GM12878 (cell line): Measurements from ENCODE around the gene SLC13A3. TPM values are rescaled to one million over a fixed set of nuclear protein-coding genes. Genes with fewer than 3 reads are reported as not detected.

Source experiments
- MEF2A ChIP-seq: IDR thresholded peaks from 2 replicates; pipeline ENCODE4 v1.6.1; 2011; ENCODE audit warnings: low read depth, mild to moderate bottlenecking, low read length, moderate library complexity; ENCODE audit not compliant: insufficient read depth
- RB1 ChIP-seq: fragments of 450-650 bp; formaldehyde crosslinking; IDR thresholded peaks from 2 replicates; pipeline ENCODE4 v1.6.1; 2017; ENCODE audit warnings: mild to moderate bottlenecking, borderline replicate concordance
- SUZ12 ChIP-seq: fragments of 200-600 bp; sonication (generic); IDR thresholded peaks from one replicate; pipeline ENCODE4 v1.6.1; 2018; ENCODE audit warnings: antibody characterized with exemption, mild to moderate bottlenecking; ENCODE audit not compliant: unreplicated experiment
- polyA plus RNA-seq, 11 experiments: library from polyadenylated mRNA; depleted of rRNA in 4 of 11; unstranded in 6 of 11; stranded (reverse) in 5 of 11; fragments of >200 nt; fragmentation: Nextera tagmentation in 4 of 11; fragmentation: Illumina TruSeq in 1 of 11; extraction: Ambion mirVana in 4 of 11; extraction: Trizol in 1 of 11; gene quantifications; 1 replicate in 1 of 11; 2 replicates in 10 of 11; pipeline versions ENCODE4 v1.2.1 to v1.2.3, GENCODE V29; 2011 to 2016; ENCODE audit warnings: inconsistent platforms in 2 of 11, missing spikeins in 2 of 11, low read depth in 1 of 11
- total RNA-seq, 4 experiments: library from RNA; depleted of rRNA in 3 of 4; stranded (reverse); fragments of >200 nt in 3 of 4; fragmentation: Illumina TruSeq in 1 of 4; extraction: Trizol in 1 of 4; gene quantifications; 2 replicates each; pipeline versions ENCODE4 v1.2.1 to v1.2.3, GENCODE V29; 2013 to 2021
- TF ChIP-seq, protein P1 (sequence below): fragments of 150-350 bp; IDR thresholded peaks from 2 replicates; pipeline ENCODE4 v1.6.1; 2016; ENCODE audit warnings: low read depth, low read length
- TF ChIP-seq, protein P2 (sequence below): IDR thresholded peaks from 2 replicates; pipeline ENCODE4 v1.6.1; 2011; ENCODE audit warnings: low read depth, low read length, improper control_type of control experiment, borderline replicate concordance
- TF ChIP-seq, protein P3 (sequence below): IDR thresholded peaks from 2 replicates; pipeline ENCODE4 v1.6.1; 2012; ENCODE audit warnings: improper control_type of control experiment, low read depth, low read length; ENCODE audit not compliant: insufficient replicate concordance

SLC13A3 gene
- total and polyA plus RNA-seq, 10 of the 15 experiments (the other 5 are each of a cell fraction or from before 2014, with no cell fraction given), result 0.03 to 0.76 (median 0.07) TPM; not detected in 4

DNA sequence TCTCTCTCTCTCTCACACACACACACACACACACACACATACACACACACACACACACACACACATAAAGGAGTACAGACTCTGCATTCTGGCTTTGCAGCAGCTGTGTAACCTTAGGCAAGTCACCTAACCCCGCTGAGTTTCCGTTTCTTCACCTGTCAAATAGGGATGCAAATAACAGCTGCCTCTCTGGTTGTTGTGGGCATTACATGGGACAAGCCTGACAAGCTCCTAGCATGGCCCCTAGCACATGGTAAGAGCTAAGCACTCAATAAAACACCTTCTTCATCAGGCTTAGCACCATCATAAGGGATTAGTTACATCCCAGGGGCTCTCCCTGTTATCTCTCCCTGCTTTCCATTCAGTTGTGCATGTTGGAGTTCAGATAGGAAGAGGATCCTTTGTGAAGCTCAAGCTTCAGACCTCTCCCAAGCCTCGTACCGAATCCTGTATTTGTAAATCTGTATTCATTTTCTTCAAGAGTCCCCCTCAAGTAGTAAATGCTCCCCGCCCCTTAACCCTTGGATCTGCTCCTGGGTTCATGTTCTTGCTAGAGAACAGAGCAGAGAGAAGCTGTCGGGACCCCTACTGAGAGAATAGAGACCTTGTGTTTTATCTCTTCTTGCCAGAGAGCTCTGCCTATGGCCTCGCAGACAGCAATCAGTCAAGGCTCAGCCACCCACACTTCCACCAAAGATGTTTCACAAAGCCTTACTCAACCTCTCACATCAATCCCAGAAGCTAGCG, 2.2 kb downstream of the SLC13A3 start (continued):
- TF ChIP-seq, protein P1, sequence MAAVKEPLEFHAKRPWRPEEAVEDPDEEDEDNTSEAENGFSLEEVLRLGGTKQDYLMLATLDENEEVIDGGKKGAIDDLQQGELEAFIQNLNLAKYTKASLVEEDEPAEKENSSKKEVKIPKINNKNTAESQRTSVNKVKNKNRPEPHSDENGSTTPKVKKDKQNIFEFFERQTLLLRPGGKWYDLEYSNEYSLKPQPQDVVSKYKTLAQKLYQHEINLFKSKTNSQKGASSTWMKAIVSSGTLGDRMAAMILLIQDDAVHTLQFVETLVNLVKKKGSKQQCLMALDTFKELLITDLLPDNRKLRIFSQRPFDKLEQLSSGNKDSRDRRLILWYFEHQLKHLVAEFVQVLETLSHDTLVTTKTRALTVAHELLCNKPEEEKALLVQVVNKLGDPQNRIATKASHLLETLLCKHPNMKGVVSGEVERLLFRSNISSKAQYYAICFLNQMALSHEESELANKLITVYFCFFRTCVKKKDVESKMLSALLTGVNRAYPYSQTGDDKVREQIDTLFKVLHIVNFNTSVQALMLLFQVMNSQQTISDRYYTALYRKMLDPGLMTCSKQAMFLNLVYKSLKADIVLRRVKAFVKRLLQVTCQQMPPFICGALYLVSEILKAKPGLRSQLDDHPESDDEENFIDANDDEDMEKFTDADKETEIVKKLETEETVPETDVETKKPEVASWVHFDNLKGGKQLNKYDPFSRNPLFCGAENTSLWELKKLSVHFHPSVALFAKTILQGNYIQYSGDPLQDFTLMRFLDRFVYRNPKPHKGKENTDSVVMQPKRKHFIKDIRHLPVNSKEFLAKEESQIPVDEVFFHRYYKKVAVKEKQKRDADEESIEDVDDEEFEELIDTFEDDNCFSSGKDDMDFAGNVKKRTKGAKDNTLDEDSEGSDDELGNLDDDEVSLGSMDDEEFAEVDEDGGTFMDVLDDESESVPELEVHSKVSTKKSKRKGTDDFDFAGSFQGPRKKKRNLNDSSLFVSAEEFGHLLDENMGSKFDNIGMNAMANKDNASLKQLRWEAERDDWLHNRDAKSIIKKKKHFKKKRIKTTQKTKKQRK, result no peak
- TF ChIP-seq, protein P2, sequence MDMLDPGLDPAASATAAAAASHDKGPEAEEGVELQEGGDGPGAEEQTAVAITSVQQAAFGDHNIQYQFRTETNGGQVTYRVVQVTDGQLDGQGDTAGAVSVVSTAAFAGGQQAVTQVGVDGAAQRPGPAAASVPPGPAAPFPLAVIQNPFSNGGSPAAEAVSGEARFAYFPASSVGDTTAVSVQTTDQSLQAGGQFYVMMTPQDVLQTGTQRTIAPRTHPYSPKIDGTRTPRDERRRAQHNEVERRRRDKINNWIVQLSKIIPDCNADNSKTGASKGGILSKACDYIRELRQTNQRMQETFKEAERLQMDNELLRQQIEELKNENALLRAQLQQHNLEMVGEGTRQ, result no peak
- TF ChIP-seq SUZ12, result no peak
- TF ChIP-seq RB1, result no peak
- no peak for TF ChIP-seq MEF2A
- TF ChIP-seq, protein P3, sequence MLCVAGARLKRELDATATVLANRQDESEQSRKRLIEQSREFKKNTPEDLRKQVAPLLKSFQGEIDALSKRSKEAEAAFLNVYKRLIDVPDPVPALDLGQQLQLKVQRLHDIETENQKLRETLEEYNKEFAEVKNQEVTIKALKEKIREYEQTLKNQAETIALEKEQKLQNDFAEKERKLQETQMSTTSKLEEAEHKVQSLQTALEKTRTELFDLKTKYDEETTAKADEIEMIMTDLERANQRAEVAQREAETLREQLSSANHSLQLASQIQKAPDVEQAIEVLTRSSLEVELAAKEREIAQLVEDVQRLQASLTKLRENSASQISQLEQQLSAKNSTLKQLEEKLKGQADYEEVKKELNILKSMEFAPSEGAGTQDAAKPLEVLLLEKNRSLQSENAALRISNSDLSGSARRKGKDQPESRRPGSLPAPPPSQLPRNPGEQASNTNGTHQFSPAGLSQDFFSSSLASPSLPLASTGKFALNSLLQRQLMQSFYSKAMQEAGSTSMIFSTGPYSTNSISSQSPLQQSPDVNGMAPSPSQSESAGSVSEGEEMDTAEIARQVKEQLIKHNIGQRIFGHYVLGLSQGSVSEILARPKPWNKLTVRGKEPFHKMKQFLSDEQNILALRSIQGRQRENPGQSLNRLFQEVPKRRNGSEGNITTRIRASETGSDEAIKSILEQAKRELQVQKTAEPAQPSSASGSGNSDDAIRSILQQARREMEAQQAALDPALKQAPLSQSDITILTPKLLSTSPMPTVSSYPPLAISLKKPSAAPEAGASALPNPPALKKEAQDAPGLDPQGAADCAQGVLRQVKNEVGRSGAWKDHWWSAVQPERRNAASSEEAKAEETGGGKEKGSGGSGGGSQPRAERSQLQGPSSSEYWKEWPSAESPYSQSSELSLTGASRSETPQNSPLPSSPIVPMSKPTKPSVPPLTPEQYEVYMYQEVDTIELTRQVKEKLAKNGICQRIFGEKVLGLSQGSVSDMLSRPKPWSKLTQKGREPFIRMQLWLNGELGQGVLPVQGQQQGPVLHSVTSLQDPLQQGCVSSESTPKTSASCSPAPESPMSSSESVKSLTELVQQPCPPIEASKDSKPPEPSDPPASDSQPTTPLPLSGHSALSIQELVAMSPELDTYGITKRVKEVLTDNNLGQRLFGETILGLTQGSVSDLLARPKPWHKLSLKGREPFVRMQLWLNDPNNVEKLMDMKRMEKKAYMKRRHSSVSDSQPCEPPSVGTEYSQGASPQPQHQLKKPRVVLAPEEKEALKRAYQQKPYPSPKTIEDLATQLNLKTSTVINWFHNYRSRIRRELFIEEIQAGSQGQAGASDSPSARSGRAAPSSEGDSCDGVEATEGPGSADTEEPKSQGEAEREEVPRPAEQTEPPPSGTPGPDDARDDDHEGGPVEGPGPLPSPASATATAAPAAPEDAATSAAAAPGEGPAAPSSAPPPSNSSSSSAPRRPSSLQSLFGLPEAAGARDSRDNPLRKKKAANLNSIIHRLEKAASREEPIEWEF, result no peak
